ENCODE measurements around the gene MAPK6. TPM values are rescaled to one million over a fixed set of nuclear protein-coding genes. Genes with fewer than 3 reads are reported as not detected.
A peak's percentile ranks its signal among the peaks of the same experiment; 100 is the strongest.
"Not testable (repeated sequence)": the region's sequence is repeated elsewhere in the genome, so short reads cannot be mapped to it uniquely, and the experiment has no call there.

Gene MAPK6
- total and polyA plus RNA-seq, 2 donors: 16.4 to 20.1 TPM

- peaks cover 4 to 18% of the 10 kb centered on the region in 2 donors for H3K9me3 ChIP-seq (ENCODE audit: control insufficient read depth in 2 of 2, insufficient read depth in 1 of 2, low read length in 1 of 2)
- DNase-seq (ENCODE audit: low read depth in 6 of 9, low spot score in 9 of 9): no peak
- H3K27me3 ChIP-seq (ENCODE audit: control insufficient read depth in 2 of 2, insufficient read depth in 1 of 2, low read length in 1 of 2): no peaks in the 10 kb centered on the region
- WGBS: 98% methylated on average over 2 of the region's 2 CpGs
- peaks cover 2 to 3% of the 10 kb centered on the region in 2 donors for H3K36me3 ChIP-seq (ENCODE audit: control insufficient read depth in 2 of 2, insufficient read depth in 2 of 2, low read length in 1 of 2)
- no peak overlapping the region for H3K27ac ChIP-seq (ENCODE audit: low read depth in 1 of 2, low read length in 1 of 2)
- no peaks in the 10 kb centered on the region for H3K4me1 ChIP-seq (ENCODE audit: control insufficient read depth in 2 of 2, insufficient read depth in 2 of 2, low read length in 2 of 2)
- no peak overlapping the region for H3K4me3 ChIP-seq (ENCODE audit: low read length in 2 of 2)
These were observed 11.0 kb downstream of the MAPK6 start for GRCh38 chr15:52030010-52030409.

DNA sequence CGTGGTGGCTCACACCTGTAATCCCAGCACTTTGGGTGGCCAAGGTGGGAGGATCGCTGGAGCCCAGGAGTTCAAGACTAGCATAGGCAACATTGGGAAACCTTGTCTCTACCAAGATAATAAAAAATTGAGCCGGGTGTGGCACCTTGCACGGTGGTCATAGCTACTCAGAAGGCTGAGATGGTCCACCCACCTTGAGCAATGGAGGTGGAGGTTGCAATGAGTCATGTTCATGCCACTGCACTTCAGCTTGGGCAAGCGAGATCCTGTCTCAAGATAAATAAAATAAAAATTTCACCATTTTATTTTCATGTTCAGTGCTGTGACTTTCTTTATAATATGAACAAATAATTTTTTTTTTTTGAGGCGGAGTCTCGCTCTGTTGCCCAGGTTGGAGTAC, 12.5 kb downstream of the MAPK6 start:
- no peak for DNase-seq (ENCODE audit: low read depth in 6 of 9, low spot score in 9 of 9)
- no peaks in the 10 kb centered on the region for H3K4me1 ChIP-seq (ENCODE audit: control insufficient read depth in 2 of 2, insufficient read depth in 2 of 2, low read length in 2 of 2)

DNA sequence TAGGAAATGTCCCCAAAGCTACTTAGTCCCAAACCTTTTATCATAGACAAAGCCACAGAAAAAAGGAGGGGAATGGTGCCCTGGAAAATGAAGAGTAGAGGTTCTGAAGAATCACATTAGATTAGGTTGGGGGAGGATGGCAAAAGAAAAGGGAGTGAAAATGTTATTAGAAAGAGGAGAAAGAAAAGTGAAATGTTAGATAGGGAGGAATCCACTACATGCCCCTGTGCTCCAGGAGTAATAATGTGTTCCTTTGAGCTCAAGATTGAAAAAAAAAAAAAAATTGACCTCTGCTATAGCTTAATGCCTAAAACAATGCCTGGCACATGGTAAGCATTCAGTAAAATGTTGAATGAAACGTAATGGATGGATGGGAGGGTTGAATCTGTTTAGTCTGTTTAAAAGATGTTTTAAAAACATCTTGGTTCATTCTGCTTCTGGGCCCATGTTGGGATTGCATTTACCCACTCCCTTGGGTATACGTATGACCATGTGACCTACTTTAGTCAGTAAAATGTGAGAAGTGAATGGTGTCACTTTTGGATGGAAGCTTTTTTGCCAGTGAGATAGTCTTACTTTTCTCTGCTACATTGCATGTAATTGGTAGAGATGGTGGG, 19.0 kb downstream of the MAPK6 start:
- no peak overlapping the region for H3K4me3 ChIP-seq (ENCODE audit: low read length in 2 of 2)
- 94% methylated on average over 2 of the region's 2 CpGs for WGBS
- peaks cover 4 to 17% of the 10 kb centered on the region in 2 donors for H3K9me3 ChIP-seq (ENCODE audit: control insufficient read depth in 2 of 2, insufficient read depth in 1 of 2, low read length in 1 of 2)
- no peaks in the 10 kb centered on the region for H3K27me3 ChIP-seq (ENCODE audit: control insufficient read depth in 2 of 2, insufficient read depth in 1 of 2, low read length in 1 of 2)
- no peak for DNase-seq (ENCODE audit: low read depth in 6 of 9, low spot score in 9 of 9)
- H3K27ac ChIP-seq (ENCODE audit: low read depth in 1 of 2, low read length in 1 of 2): no peak overlapping the region
- H3K36me3 ChIP-seq (ENCODE audit: control insufficient read depth in 2 of 2, insufficient read depth in 2 of 2, low read length in 1 of 2): peaks cover 0 to 3% of the 10 kb centered on the region in 2 donors
- H3K4me1 ChIP-seq (ENCODE audit: control insufficient read depth in 2 of 2, insufficient read depth in 2 of 2, low read length in 2 of 2): peaks cover 5 to 8% of the 10 kb centered on the region in 2 donors

More for the DNA sequence above, 12.5 kb downstream of the MAPK6 start:
- H3K4me3 ChIP-seq (ENCODE audit: low read length in 2 of 2): no peak overlapping the region
- peaks cover 2 to 3% of the 10 kb centered on the region in 2 donors for H3K36me3 ChIP-seq (ENCODE audit: control insufficient read depth in 2 of 2, insufficient read depth in 2 of 2, low read length in 1 of 2)
- no peak overlapping the region for H3K27ac ChIP-seq (ENCODE audit: low read depth in 1 of 2, low read length in 1 of 2)
- peaks cover 4 to 18% of the 10 kb centered on the region in 2 donors for H3K9me3 ChIP-seq (ENCODE audit: control insufficient read depth in 2 of 2, insufficient read depth in 1 of 2, low read length in 1 of 2)
- H3K27me3 ChIP-seq (ENCODE audit: control insufficient read depth in 2 of 2, insufficient read depth in 1 of 2, low read length in 1 of 2): no peaks in the 10 kb centered on the region
- WGBS: 96% methylated on average over 7 of the region's 7 CpGs

GRCh38 chr15:52039925-52040781, 21.1 kb downstream of the MAPK6 start:
- peak in 2 of 9 donors; percentile 33 to 56 for DNase-seq (ENCODE audit: low read depth in 6 of 9, low spot score in 9 of 9)
- Histone ChIP-seq H3K27me3 (ENCODE audit: control insufficient read depth in 2 of 2, insufficient read depth in 1 of 2, low read length in 1 of 2) (no peaks in the 10 kb centered on the region), H3K4me3 (ENCODE audit: low read length in 2 of 2) (no peak overlapping the region), H3K9me3 (ENCODE audit: control insufficient read depth in 2 of 2, insufficient read depth in 1 of 2, low read length in 1 of 2) (no peaks in the 10 kb centered on the region), H3K4me1 (ENCODE audit: control insufficient read depth in 2 of 2, insufficient read depth in 2 of 2, low read length in 2 of 2) (peaks cover 5 to 8% of the 10 kb centered on the region in 2 donors), H3K36me3 (ENCODE audit: control insufficient read depth in 2 of 2, insufficient read depth in 2 of 2, low read length in 1 of 2) (no peaks in the 10 kb centered on the region), H3K27ac (ENCODE audit: low read depth in 1 of 2, low read length in 1 of 2) (peak overlapping the region in 1 of 2 donors; percentile 69)
- WGBS: 73% methylated on average over 3 of the region's 3 CpGs

- 88% methylated on average over 6 of the region's 6 CpGs for WGBS
- no peak overlapping the region for H3K4me3 ChIP-seq (ENCODE audit: low read length in 2 of 2)
- H3K9me3 ChIP-seq (ENCODE audit: control insufficient read depth in 2 of 2, insufficient read depth in 1 of 2, low read length in 1 of 2): no peaks in the 10 kb centered on the region
- no peak overlapping the region for H3K27ac ChIP-seq (ENCODE audit: low read depth in 1 of 2, low read length in 1 of 2)
- peaks cover 0 to 7% of the 10 kb centered on the region in 2 donors for H3K36me3 ChIP-seq (ENCODE audit: control insufficient read depth in 2 of 2, insufficient read depth in 2 of 2, low read length in 1 of 2)
- DNase-seq (ENCODE audit: low read depth in 6 of 9, low spot score in 9 of 9): no peak
- H3K4me1 ChIP-seq (ENCODE audit: control insufficient read depth in 2 of 2, insufficient read depth in 2 of 2, low read length in 2 of 2): peaks cover 5 to 8% of the 10 kb centered on the region in 2 donors
- H3K27me3 ChIP-seq (ENCODE audit: control insufficient read depth in 2 of 2, insufficient read depth in 1 of 2, low read length in 1 of 2): no peaks in the 10 kb centered on the region
These were observed 23.2 kb downstream of the MAPK6 start for GRCh38 chr15:52042051-52042851.

DNA sequence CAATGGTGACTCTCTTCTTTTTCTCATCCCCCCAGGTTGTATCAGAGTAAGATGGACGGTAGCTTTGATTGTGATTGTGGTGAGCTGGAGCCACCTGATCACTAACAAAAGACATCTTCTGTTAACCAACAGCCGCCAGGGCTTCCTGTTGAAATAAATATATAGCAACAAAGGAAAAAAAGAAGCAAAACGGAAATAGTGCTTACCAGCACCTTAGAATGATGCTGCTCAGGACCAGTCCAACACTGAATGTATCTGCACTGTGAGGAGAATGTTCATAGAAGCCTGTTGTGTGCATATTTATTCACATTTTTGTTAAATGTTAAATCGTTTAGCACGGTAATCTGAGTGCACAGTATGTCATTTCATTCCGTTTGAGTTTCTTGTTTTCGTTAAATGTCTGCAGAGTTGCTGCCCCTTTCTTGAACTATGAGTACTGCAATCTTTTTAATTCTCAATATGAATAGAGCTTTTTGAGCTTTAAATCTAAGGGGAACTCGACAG, 26.8 kb downstream of the MAPK6 start:
- WGBS: 5% methylated on average over 8 of the region's 8 CpGs
- H3K27me3 ChIP-seq (ENCODE audit: control insufficient read depth in 2 of 2, insufficient read depth in 1 of 2, low read length in 1 of 2); H3K9me3 ChIP-seq (ENCODE audit: control insufficient read depth in 2 of 2, insufficient read depth in 1 of 2, low read length in 1 of 2); H3K4me1 ChIP-seq (ENCODE audit: control insufficient read depth in 2 of 2, insufficient read depth in 2 of 2, low read length in 2 of 2): not testable (repeated sequence)
- H3K4me3 ChIP-seq (ENCODE audit: low read length in 2 of 2): peak overlapping the region in 1 of 2 donors; percentile 27
- DNase-seq (ENCODE audit: low read depth in 6 of 9, low spot score in 9 of 9): peak in 5 of 9 donors; percentile 15 to 69 (median 33)
- peaks cover 3 to 16% of the 10 kb centered on the region in 2 donors for H3K36me3 ChIP-seq (ENCODE audit: control insufficient read depth in 2 of 2, insufficient read depth in 2 of 2, low read length in 1 of 2)
- peak overlapping the region; percentile 69 to 75 for H3K27ac ChIP-seq (ENCODE audit: low read depth in 1 of 2, low read length in 1 of 2)

DNA sequence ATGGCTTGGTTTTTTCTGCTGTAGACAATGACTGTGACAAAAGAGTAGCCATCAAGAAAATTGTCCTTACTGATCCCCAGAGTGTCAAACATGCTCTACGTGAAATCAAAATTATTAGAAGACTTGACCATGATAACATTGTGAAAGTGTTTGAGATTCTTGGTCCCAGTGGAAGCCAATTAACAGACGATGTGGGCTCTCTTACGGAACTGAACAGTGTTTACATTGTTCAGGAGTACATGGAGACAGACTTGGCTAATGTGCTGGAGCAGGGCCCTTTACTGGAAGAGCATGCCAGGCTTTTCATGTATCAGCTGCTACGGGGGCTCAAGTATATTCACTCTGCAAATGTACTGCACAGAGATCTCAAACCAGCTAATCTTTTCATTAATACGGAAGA, 27.5 kb downstream of the MAPK6 start:
- not testable (repeated sequence) for H3K27me3 ChIP-seq (ENCODE audit: control insufficient read depth in 2 of 2, insufficient read depth in 1 of 2, low read length in 1 of 2); H3K9me3 ChIP-seq (ENCODE audit: control insufficient read depth in 2 of 2, insufficient read depth in 1 of 2, low read length in 1 of 2); DNase-seq (ENCODE audit: low read depth in 6 of 9, low spot score in 9 of 9); H3K4me1 ChIP-seq (ENCODE audit: control insufficient read depth in 2 of 2, insufficient read depth in 2 of 2, low read length in 2 of 2); H3K4me3 ChIP-seq (ENCODE audit: low read length in 2 of 2)
- H3K36me3 ChIP-seq (ENCODE audit: control insufficient read depth in 2 of 2, insufficient read depth in 2 of 2, low read length in 1 of 2): peaks cover 3 to 16% of the 10 kb centered on the region in 2 donors
- H3K27ac ChIP-seq (ENCODE audit: low read depth in 1 of 2, low read length in 1 of 2): peak overlapping the region; percentile 18 to 37
- 98% methylated on average over 5 of the region's 5 CpGs for WGBS

DNA sequence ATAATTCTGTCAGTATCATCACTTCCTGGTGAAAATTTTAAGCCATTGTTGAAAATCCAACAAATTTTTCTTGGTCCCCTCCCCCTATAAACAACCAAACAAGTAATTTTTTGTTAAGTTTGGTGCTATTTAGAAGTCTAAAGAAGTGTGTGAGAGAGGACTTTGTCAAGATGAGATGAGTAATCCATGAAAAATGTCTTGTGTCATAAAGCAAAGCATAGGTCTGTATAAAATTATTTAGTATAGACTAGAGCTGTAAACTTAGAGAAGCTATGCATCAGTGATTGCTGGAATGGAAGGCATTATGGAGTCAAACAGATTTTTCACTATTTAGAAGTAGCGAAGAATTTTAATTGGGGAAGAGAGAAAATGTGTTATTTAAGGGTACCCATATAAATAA, 31.4 kb downstream of the MAPK6 start:
- no peak overlapping the region for H3K27ac ChIP-seq (ENCODE audit: low read depth in 1 of 2, low read length in 1 of 2)
- no peaks in the 10 kb centered on the region for H3K27me3 ChIP-seq (ENCODE audit: control insufficient read depth in 2 of 2, insufficient read depth in 1 of 2, low read length in 1 of 2)
- DNase-seq (ENCODE audit: low read depth in 6 of 9, low spot score in 9 of 9): no peak
- 100% methylated on average over 1 of the region's 1 CpG for WGBS
- peaks cover 13 to 31% of the 10 kb centered on the region in 2 donors for H3K36me3 ChIP-seq (ENCODE audit: control insufficient read depth in 2 of 2, insufficient read depth in 2 of 2, low read length in 1 of 2)
- H3K4me3 ChIP-seq (ENCODE audit: low read length in 2 of 2): no peak overlapping the region
- no peaks in the 10 kb centered on the region for H3K4me1 ChIP-seq (ENCODE audit: control insufficient read depth in 2 of 2, insufficient read depth in 2 of 2, low read length in 2 of 2)
- H3K9me3 ChIP-seq (ENCODE audit: control insufficient read depth in 2 of 2, insufficient read depth in 1 of 2, low read length in 1 of 2): no peaks in the 10 kb centered on the region

Measured in thymus (tissue), 11 donors.